Ishikawa (cell line): ENCODE results near the gene ACBD6.

Experiments used
- CEBPB ChIP-seq: IDR thresholded peaks from 2 replicates; pipeline ENCODE4 v1.6.1; 2012
- CREB1 ChIP-seq: IDR thresholded peaks from 2 replicates; pipeline ENCODE4 v1.6.1; 2012; ENCODE audit warnings: low read depth
- EGR1 ChIP-seq: IDR thresholded peaks from 2 replicates; pipeline ENCODE4 v1.6.1; 2012
- EP300 ChIP-seq: IDR thresholded peaks from 2 replicates; pipeline ENCODE4 v1.6.1; 2012; ENCODE audit warnings: borderline replicate concordance
- FOXM1 ChIP-seq: IDR thresholded peaks from 2 replicates; pipeline ENCODE4 v1.6.1; 2012; ENCODE audit warnings: low read depth, borderline replicate concordance
- NFIC ChIP-seq: IDR thresholded peaks from 2 replicates; pipeline ENCODE4 v1.6.1; 2012
- RAD21 ChIP-seq: IDR thresholded peaks from 2 replicates; pipeline ENCODE4 v1.6.1; 2012; ENCODE audit warnings: low read depth
- TAF1 ChIP-seq: IDR thresholded peaks from 2 replicates; pipeline ENCODE4 v1.6.1; 2012; ENCODE audit warnings: low read depth, mild to moderate bottlenecking
- TCF12 ChIP-seq: IDR thresholded peaks from 2 replicates; pipeline ENCODE4 v1.6.1; 2012; ENCODE audit warnings: low read depth
- TEAD4 ChIP-seq: IDR thresholded peaks from 2 replicates; pipeline ENCODE4 v1.6.1; 2012
- YY1 ChIP-seq: IDR thresholded peaks from 2 replicates; pipeline ENCODE4 v1.6.1; 2012; ENCODE audit warnings: low read depth
- ZBTB7A ChIP-seq: IDR thresholded peaks from 2 replicates; pipeline ENCODE4 v1.6.1; 2012; ENCODE audit warnings: low read depth
- TF ChIP-seq, protein P1 (sequence below): IDR thresholded peaks from 2 replicates; pipeline ENCODE4 v1.6.1; 2012
- TF ChIP-seq, protein P2 (sequence below): IDR thresholded peaks from 2 replicates; pipeline ENCODE4 v1.6.1; 2012
- TF ChIP-seq, protein P3 (sequence below): IDR thresholded peaks from 2 replicates; pipeline ENCODE4 v1.6.1; 2012; ENCODE audit warnings: low read depth, mild to moderate bottlenecking

Gene ACBD6

DNA sequence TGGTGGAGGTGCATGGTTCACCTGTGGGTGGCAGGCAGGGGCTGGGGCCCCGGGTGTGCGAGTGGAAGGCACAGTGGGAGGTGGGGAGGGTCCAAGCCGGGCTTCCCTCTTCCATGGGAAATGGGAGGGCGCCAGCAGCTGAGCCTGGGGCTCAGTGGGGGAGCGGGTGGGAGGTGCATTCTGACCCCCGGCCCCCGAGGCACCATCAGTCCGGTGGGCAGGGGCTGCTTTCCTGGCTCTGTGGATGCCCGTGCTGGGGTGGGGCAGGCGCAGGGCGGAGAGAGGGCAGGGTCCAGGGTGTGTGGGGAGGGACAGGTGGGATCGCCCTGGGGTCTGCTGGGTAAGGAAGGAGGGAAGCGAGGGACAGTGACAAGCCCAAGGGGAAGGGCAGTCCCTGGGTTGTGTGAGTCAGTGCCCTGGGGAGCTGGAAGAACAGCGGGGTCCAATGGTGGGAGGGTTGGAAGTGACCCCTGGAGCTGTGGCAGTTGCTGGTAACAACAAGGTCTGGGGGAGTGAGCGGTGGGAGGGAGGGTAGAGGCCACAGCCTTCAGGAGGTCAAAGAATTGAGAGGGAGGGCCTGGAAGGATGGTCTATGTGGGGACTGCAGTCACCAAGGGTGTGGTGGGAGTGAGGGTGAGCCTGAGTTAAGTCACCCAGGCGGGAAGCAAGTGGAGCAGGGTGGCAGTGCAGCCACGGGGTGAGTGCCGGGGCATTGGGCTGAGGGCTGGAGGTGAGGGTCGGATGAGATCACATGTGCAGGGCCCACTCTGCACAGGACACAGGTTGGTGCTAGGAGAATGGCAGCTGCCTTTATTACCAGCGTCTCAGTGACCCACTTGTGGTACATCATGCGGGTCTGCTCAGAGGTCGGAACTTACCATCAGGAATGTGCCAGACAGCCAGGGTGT, 242.7 kb downstream of the ACBD6 start:
- TF ChIP-seq YY1 = no peak
- TF ChIP-seq EP300 = no peak
- TF ChIP-seq, protein P1, sequence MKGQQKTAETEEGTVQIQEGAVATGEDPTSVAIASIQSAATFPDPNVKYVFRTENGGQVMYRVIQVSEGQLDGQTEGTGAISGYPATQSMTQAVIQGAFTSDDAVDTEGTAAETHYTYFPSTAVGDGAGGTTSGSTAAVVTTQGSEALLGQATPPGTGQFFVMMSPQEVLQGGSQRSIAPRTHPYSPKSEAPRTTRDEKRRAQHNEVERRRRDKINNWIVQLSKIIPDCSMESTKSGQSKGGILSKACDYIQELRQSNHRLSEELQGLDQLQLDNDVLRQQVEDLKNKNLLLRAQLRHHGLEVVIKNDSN = no peak
- TF ChIP-seq FOXM1 = no peak
- no peak for TF ChIP-seq CREB1

DNA sequence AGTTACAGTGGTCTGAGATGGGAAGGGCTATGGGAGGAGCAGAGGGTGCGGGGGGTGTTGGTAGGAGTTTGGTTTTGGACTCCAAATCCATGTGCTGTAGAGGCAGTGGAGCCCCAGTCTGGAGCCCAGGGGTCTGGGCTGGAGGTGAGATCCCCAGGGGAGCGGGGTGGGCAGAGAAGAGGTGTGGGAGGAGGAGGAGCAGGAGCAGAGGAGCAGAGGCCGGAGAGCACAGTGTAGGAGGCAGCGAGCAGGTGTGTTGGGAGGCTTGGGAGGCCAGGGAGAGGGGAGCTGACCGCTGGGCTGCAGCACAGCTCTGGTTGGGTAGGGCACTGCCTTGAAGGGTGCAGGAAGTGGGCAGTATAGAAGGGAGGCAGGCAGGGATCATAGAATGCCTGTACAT, 243.4 kb downstream of the ACBD6 start:
- TF ChIP-seq, protein P2, sequence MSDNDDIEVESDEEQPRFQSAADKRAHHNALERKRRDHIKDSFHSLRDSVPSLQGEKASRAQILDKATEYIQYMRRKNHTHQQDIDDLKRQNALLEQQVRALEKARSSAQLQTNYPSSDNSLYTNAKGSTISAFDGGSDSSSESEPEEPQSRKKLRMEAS = no peak
- TF ChIP-seq ZBTB7A (no peak), EGR1 (no peak), TEAD4 (no peak), TAF1 (no peak), TCF12 (no peak), FOXM1 (no peak), CEBPB (no peak), YY1 (no peak), CREB1 (no peak), NFIC (no peak)
- TF ChIP-seq, protein P3, sequence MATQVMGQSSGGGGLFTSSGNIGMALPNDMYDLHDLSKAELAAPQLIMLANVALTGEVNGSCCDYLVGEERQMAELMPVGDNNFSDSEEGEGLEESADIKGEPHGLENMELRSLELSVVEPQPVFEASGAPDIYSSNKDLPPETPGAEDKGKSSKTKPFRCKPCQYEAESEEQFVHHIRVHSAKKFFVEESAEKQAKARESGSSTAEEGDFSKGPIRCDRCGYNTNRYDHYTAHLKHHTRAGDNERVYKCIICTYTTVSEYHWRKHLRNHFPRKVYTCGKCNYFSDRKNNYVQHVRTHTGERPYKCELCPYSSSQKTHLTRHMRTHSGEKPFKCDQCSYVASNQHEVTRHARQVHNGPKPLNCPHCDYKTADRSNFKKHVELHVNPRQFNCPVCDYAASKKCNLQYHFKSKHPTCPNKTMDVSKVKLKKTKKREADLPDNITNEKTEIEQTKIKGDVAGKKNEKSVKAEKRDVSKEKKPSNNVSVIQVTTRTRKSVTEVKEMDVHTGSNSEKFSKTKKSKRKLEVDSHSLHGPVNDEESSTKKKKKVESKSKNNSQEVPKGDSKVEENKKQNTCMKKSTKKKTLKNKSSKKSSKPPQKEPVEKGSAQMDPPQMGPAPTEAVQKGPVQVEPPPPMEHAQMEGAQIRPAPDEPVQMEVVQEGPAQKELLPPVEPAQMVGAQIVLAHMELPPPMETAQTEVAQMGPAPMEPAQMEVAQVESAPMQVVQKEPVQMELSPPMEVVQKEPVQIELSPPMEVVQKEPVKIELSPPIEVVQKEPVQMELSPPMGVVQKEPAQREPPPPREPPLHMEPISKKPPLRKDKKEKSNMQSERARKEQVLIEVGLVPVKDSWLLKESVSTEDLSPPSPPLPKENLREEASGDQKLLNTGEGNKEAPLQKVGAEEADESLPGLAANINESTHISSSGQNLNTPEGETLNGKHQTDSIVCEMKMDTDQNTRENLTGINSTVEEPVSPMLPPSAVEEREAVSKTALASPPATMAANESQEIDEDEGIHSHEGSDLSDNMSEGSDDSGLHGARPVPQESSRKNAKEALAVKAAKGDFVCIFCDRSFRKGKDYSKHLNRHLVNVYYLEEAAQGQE = no peak

DNA sequence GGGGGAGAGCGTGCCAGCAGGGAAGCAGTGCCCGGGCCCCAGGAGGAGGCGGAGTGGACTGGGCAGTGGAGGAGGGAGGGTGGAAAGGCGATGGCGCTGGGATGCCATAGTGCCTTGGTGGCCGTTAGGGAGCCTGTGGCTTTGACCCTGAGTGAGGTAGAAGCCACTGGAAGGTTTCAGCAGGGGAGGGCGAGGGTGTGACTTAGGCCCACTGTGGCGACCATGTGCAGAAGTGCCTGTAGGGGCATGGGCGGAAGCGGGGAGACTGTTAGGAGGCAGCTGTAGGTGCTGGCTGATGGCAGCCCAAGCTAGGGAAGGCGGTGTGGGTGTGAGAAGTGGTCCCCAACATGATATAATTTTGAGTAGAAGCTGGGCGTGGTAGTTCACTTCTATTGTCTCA, 244.1 kb downstream of the ACBD6 start:
- TF ChIP-seq TEAD4 = no peak
- no peak for TF ChIP-seq RAD21

DNA sequence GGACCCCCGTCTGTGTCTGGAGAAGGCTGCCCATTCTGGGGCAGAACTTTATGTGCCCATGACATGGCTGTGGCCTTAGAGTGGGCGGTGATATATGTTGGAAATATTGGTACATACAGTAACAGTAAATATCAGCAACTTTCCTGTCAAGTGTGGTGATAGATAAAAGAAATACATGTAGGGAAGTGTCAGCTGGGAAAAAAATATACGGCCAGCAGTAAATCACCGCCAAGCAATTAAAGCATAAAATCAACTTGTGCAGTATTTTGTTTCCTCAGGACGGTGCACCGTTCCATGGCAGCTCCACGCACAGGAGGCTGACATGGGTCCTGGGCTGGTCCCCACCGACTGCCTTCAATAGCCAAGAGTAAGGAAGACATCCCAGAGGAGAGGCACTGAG, 244.9 kb downstream of the ACBD6 start:
- TF ChIP-seq CEBPB = no peak
- TF ChIP-seq ZBTB7A = no peak
- TF ChIP-seq CREB1 = no peak
- TF ChIP-seq YY1 = no peak
- TF ChIP-seq NFIC = no peak
- no peak for TF ChIP-seq EGR1
- TF ChIP-seq, protein P1 = no peak
- TF ChIP-seq RAD21 = no peak

DNA sequence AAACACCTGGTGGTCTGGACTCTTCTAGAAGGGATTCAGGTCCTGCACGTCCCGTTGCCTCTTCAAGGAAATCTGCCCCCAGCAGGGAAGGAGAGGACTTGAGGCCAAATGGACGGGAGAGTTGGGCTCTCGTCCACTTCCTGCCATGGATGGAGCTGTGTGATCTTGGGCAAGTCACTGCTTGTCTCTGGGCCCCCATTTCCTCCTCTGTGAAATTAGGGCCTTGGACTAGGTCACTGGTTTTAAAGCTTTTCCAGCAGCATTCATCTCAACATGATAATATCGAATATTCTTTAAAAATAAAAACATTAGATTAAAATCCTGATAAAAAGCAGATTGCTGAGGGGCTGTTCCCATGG, 245.4 kb downstream of the ACBD6 start:
- TF ChIP-seq, protein P3 = no peak
- no peak for TF ChIP-seq TCF12
- TF ChIP-seq TEAD4 = no peak
- no peak for TF ChIP-seq TAF1
- no peak for TF ChIP-seq FOXM1
- TF ChIP-seq ZBTB7A = no peak
- no peak for TF ChIP-seq CEBPB
- no peak for TF ChIP-seq EP300
- no peak for TF ChIP-seq CREB1
- no peak for TF ChIP-seq YY1
- TF ChIP-seq RAD21 = no peak
- no peak for TF ChIP-seq NFIC
- TF ChIP-seq, protein P1 = no peak
- TF ChIP-seq EGR1 = no peak
- TF ChIP-seq, protein P2 = no peak
